Sigmoid colon (tissue), 4 donors: ENCODE data around the gene GATA5.

ENCODE experiments used
- EP300 ChIP-seq, 4 donors: sonication (generic); formaldehyde crosslinking; IDR thresholded peaks; one replicate each; pipeline ENCODE4 v1.6.1; 2017; ENCODE audit warnings: antibody characterized with exemption in 4 of 4
- POLR2A ChIP-seq, 2 donors: fragments of 450-650 bp; IDR thresholded peaks; one replicate each; pipeline ENCODE4 v1.6.1; 2016; ENCODE audit warnings: antibody characterized with exemption in 2 of 2, mild to moderate bottlenecking in 2 of 2, moderate library complexity in 2 of 2
- POLR2AphosphoS5 ChIP-seq, 4 donors: sonication (generic); formaldehyde crosslinking; IDR thresholded peaks; one replicate each; pipeline ENCODE4 v1.6.1; 2017; ENCODE audit warnings: antibody characterized with exemption in 4 of 4
- TF ChIP-seq, protein P1 (sequence below), 4 experiments: fragments of 450-650 bp in 3 of 4; fragments of 200-600 bp in 1 of 4; IDR thresholded peaks; one replicate each; pipeline ENCODE4 v1.5.1; 2016 to 2019; ENCODE audit warnings: antibody characterized with exemption in 4 of 4, mild to moderate bottlenecking in 3 of 4, moderate library complexity in 2 of 4

DNA sequence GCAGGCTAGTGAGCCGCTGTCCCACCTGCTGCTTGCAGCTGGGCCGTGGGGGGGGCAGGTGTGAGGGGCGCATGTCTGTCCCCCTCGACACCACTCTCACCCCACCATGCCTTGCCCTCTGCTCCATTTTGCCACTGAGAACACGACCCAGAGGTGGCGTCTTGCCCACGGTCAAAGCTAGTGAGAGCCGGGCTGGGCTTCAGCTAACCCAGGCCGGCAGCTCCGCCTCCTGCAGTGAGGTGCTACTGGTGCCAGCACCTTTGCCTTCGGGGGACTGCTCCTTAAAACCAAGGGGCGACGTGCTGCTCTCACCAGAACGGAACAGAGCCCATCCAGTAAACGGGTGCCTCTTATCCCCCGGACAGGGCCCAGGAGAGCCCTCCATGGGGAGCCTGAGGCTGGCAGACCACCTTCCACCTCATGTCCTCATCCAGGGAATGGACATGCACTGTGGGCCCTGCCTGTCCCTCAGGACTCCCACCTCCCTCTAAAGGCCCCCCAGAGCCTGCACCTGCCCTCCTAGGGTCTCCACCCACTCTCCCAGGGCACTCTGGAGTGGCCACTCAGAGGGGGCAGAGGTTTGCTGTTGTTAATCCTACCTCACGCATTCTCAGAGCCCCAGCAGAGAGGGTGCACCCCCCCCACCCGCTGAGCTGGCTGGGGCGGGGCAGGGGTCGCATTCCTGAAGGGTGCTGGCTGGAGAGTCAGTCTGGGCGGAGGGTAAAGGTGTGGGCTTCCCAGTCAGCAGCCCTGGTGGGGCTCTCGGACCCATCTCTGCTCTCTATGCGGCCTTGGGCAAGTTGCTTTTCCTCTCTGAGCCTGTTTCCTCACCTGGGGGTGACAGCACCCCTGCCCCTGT, 51.3 kb downstream of the GATA5 start:
- TF ChIP-seq POLR2AphosphoS5 (IDR thresholded peaks at IDR 0.05) (no peak), POLR2A (IDR thresholded peaks at IDR 0.05) (no peak), EP300 (IDR thresholded peaks at IDR 0.05) (no peak)
- TF ChIP-seq, protein P1, sequence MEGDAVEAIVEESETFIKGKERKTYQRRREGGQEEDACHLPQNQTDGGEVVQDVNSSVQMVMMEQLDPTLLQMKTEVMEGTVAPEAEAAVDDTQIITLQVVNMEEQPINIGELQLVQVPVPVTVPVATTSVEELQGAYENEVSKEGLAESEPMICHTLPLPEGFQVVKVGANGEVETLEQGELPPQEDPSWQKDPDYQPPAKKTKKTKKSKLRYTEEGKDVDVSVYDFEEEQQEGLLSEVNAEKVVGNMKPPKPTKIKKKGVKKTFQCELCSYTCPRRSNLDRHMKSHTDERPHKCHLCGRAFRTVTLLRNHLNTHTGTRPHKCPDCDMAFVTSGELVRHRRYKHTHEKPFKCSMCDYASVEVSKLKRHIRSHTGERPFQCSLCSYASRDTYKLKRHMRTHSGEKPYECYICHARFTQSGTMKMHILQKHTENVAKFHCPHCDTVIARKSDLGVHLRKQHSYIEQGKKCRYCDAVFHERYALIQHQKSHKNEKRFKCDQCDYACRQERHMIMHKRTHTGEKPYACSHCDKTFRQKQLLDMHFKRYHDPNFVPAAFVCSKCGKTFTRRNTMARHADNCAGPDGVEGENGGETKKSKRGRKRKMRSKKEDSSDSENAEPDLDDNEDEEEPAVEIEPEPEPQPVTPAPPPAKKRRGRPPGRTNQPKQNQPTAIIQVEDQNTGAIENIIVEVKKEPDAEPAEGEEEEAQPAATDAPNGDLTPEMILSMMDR (IDR thresholded peaks at IDR 0.05) = no peak
